ENCODE results near the gene UMAD1. TPM values are rescaled to one million over a fixed set of nuclear protein-coding genes. Genes with fewer than 3 reads are reported as not detected.

Gene UMAD1
- total and polyA plus RNA-seq, 3 donors from 2014 or later = 11.1 to 17.3 (median 12.6) TPM

DNA sequence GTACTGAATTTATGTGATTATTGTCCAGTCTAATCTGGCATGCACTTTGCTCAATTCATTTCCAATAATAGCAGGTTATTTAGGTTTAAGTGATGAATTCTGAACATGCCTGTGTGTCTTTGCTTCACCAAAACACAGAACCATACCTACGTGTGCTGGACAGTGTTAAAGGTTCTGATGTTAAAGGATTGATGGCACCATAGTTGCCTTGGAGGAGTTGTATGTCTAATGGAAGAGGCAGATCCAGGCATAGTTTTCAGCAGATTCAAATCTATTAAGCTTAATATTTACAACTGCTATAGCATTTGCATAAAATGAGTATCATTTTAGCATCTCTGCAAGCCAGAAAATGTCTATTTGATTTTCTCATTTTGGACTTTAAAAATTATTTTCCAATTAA, 28.0 kb upstream of the UMAD1 start:
- Histone ChIP-seq H3K4me3 (no peak overlapping the region), H3K27me3 (no peaks in the 10 kb centered on the region), H3K9me3 (no peaks in the 10 kb centered on the region), H3K27ac (no peak overlapping the region), H3K4me1 (peaks cover 4% of the 10 kb centered on the region), H3K36me3 (ENCODE audit: low read depth, missing control alignments) (no peaks in the 10 kb centered on the region)
- intact Hi-C loops (cut with DNase I; ENCODE audit: low total_unique reads) = no loop called here
- no peak for DNase-seq
- TF ChIP-seq, protein P1, sequence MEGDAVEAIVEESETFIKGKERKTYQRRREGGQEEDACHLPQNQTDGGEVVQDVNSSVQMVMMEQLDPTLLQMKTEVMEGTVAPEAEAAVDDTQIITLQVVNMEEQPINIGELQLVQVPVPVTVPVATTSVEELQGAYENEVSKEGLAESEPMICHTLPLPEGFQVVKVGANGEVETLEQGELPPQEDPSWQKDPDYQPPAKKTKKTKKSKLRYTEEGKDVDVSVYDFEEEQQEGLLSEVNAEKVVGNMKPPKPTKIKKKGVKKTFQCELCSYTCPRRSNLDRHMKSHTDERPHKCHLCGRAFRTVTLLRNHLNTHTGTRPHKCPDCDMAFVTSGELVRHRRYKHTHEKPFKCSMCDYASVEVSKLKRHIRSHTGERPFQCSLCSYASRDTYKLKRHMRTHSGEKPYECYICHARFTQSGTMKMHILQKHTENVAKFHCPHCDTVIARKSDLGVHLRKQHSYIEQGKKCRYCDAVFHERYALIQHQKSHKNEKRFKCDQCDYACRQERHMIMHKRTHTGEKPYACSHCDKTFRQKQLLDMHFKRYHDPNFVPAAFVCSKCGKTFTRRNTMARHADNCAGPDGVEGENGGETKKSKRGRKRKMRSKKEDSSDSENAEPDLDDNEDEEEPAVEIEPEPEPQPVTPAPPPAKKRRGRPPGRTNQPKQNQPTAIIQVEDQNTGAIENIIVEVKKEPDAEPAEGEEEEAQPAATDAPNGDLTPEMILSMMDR (IDR thresholded peaks at IDR 0.05) = no peak
- no peak for TF ChIP-seq POLR2A (IDR thresholded peaks at IDR 0.05)
- 71 to 81% methylated on average over 1 of the region's 1 CpG for WGBS, 2 donors

DNA sequence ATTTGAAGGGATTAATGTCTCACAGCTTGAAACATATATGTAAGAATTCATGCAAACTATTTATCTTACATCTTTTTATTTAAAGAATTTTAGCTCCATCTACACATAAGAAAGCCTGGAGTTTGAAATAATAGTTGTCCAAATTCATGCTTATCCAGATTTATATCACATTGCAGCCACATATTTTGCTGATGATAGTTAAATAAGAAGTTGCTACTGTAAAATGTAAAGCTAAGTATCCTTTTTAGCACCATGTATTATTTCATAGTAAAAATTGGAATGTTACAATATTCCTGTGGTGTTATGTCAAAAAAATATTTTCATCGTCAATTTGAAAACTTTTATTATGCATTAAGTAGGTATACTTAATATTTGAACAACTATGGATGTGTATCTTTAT, 27.3 kb upstream of the UMAD1 start:
- no peak overlapping the region for H3K27ac ChIP-seq
- WGBS, 2 donors = 71 to 80% methylated on average over 1 of the region's 1 CpG
- TF ChIP-seq, protein P1 (IDR thresholded peaks at IDR 0.05) = no peak
- no peak for TF ChIP-seq POLR2A (IDR thresholded peaks at IDR 0.05)
- peaks cover 4% of the 10 kb centered on the region for H3K4me1 ChIP-seq
- H3K27me3 ChIP-seq = no peaks in the 10 kb centered on the region
- no peak for DNase-seq
- H3K9me3 ChIP-seq = no peaks in the 10 kb centered on the region
- intact Hi-C loops (cut with DNase I; ENCODE audit: low total_unique reads) = no loop called here
- no peak overlapping the region for H3K4me3 ChIP-seq
- no peaks in the 10 kb centered on the region for H3K36me3 ChIP-seq (ENCODE audit: low read depth, missing control alignments)

DNA sequence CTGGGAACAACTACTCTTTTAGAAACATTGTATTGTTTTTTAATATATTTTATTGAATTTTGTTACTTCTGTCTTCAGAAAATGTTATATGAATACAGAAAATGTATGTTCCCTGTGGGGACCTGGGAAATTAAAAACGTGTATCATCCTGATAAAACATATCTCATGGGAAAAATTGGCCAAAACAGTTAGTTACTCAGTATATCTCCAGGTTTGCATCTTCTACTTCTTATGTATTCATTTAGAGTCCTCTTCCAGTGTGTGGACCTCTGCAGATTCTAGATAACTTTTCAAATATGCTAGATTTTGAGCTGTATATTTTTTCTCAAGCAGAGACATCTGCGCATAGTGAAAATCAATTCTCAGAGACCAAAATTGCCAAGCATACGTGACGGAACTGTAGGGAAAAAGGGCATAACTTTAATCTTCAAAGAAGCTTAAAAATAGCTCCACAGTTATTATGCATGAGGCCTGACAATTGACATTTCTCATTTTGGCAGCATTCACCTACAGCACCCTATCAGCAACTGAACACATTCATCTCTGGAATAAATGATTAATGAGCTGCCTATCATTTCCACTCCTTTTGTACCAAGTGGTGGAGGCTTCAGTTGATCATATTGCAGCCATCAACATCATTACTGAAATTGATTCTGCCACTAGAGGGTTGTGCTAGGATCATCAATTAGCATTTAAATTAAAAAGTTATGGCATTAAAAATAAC, 26.4 kb upstream of the UMAD1 start:
- Histone ChIP-seq H3K27ac (no peak overlapping the region), H3K4me3 (no peak overlapping the region), H3K36me3 (ENCODE audit: low read depth, missing control alignments) (no peaks in the 10 kb centered on the region), H3K9me3 (no peaks in the 10 kb centered on the region), H3K4me1 (peaks cover 4% of the 10 kb centered on the region), H3K27me3 (no peaks in the 10 kb centered on the region)
- intact Hi-C loops (cut with DNase I; ENCODE audit: low total_unique reads) = no loop called here
- 48 to 56% methylated on average over 4 of the region's 4 CpGs for WGBS, 2 donors
- TF ChIP-seq, protein P1 (IDR thresholded peaks at IDR 0.05) = no peak
- TF ChIP-seq POLR2A (IDR thresholded peaks at IDR 0.05) = no peak
- no peak for DNase-seq

DNA sequence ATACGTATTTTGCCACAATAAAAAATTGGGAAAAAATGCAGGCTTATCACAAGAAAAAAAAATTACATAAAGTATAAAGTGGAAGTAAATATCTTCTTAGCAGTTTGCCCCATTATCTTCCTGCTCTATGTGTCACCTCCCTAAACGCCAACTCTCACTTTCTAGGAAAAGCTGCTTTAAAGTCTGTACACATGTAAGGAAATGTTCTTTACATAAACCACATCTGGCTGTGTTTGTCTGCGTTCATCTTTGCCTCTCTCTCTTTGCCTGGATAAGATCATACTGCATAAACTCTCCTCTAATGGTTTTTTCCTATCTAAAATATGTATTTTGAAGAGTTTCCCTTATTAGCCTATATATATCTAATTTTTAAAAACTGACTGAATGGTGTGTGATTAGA, 23.0 kb upstream of the UMAD1 start:
- H3K27ac ChIP-seq = no peak overlapping the region
- no peak overlapping the region for H3K4me3 ChIP-seq
- peaks cover 4% of the 10 kb centered on the region for H3K4me1 ChIP-seq
- H3K27me3 ChIP-seq = no peaks in the 10 kb centered on the region
- WGBS, 2 donors = 56 to 62% methylated on average over 3 of the region's 3 CpGs
- DNase-seq = no peak
- TF ChIP-seq, protein P1 (IDR thresholded peaks at IDR 0.05) = no peak
- TF ChIP-seq POLR2A (IDR thresholded peaks at IDR 0.05) = no peak
- intact Hi-C loops (cut with DNase I; ENCODE audit: low total_unique reads) = no loop called here
- H3K36me3 ChIP-seq (ENCODE audit: low read depth, missing control alignments) = no peaks in the 10 kb centered on the region
- no peaks in the 10 kb centered on the region for H3K9me3 ChIP-seq

DNA sequence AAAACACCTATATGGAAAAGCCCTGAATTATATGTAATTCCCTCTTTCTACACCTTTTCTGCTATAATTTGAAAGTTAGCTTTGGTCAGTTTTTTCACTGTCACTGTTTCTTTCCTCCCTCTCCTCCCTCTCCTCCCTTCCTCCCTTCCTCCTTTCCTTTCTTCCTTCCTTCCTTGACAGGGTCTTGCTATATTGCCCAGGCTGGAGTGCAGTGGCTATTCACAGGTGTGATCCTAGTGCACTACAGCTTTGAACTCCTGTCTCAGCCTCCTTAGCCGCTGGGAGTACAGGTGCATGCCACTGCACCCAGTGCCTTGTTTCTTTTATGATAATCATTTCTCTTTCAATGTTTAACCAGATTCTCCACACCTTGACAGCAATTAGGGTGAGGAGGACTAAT, 22.1 kb upstream of the UMAD1 start:
- Histone ChIP-seq H3K36me3 (ENCODE audit: low read depth, missing control alignments) (no peaks in the 10 kb centered on the region), H3K9me3 (no peaks in the 10 kb centered on the region), H3K4me3 (no peak overlapping the region), H3K4me1 (peaks cover 4% of the 10 kb centered on the region), H3K27me3 (no peaks in the 10 kb centered on the region), H3K27ac (no peak overlapping the region)
- TF ChIP-seq, protein P1 (IDR thresholded peaks at IDR 0.05) = no peak
- TF ChIP-seq POLR2A (IDR thresholded peaks at IDR 0.05) = no peak
- no peak for DNase-seq
- intact Hi-C loops (cut with DNase I; ENCODE audit: low total_unique reads) = no loop called here
- 46 to 56% methylated on average over 1 of the region's 1 CpG for WGBS, 2 donors

All from testis (tissue), 3 donors.